ENCODE measurements around the gene ADCY2. TPM values are rescaled to one million over a fixed set of nuclear protein-coding genes. Genes with fewer than 3 reads are reported as not detected.

ADCY2 gene
- total and polyA plus RNA-seq, 9 of the 15 experiments (the other 6 are each of a cell fraction or from before 2014, with no cell fraction given) = 0.01 to 0.15 (median 0.03) TPM; not detected in 5

- in situ Hi-C loops (cut with MboI) = no loop called here
These were observed 180.2 kb downstream of the ADCY2 start for GRCh38 chr5:7576023-7576715.

DNA sequence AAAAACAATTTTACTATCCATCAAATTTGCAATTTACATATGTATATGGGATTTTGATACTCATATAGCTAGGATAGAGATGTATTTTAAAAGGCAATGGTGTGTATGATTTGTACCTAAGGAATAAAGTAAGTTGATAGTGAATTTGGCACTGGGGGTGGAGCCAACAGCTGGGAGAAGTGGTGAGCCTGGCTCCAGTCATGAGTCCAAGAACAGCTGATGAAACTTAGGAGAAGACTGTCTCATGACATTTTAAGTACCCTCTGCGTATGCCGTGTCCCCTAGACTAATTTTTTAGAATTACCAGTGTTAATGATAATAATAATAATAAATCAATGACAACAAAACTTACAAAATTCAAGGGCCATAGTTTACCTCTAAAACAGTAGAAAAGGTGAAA is 181.4 kb downstream of the ADCY2 start:
- POLR2A ChIA-PET = no interaction called here
- CTCF ChIA-PET (ENCODE audit: low intra/inter-chr PET ratio) = no interaction called here

More at GRCh38 chr5:7576023-7576715, 180.2 kb downstream of the ADCY2 start:
- Histone ChIP-seq H3K27ac (ENCODE audit: extremely low read depth, low read depth, low read length) (no peak overlapping the region), H3K9me3 (replicated peaks; ENCODE audit: control insufficient read depth, insufficient read depth, low read depth, low read length) (no peaks in the 10 kb centered on the region), H3K9me1 (ENCODE audit: control insufficient read depth, insufficient read depth, low read length) (no peaks in the 10 kb centered on the region), H3K79me2 (ENCODE audit: control insufficient read depth, insufficient read depth, low read length) (no peaks in the 10 kb centered on the region), H3K9ac (ENCODE audit: insufficient read depth in 1 of 2, low read depth in 2 of 2, low read length in 2 of 2) (no peak overlapping the region), H2AFZ (ENCODE audit: low read depth, low read length) (no peak overlapping the region), H4K20me1 (replicated peaks; ENCODE audit: control insufficient read depth, insufficient read depth, low read length) (no peaks in the 10 kb centered on the region), H3K36me3 (ENCODE audit: control insufficient read depth, insufficient read depth, low read length) (no peaks in the 10 kb centered on the region), H3K27me3 (ENCODE audit: control insufficient read depth in 2 of 2, insufficient read depth in 2 of 2, low read length in 2 of 2) (no peaks in the 10 kb centered on the region), H3K4me1 (replicated peaks in 1 of 2; ENCODE audit: control insufficient read depth in 2 of 2, insufficient read depth in 2 of 2, low read length in 2 of 2) (no peaks in the 10 kb centered on the region), H3K4me2 (ENCODE audit: insufficient read depth, low read length) (no peak overlapping the region), H3K4me3 (no peak overlapping the region)
- ChIA-PET CTCF (ENCODE audit: low intra/inter-chr PET ratio) (no interaction called here), POLR2A (no interaction called here)
- intact Hi-C loops (cut with micrococcal nuclease) = no loop called here
- DNase-seq (ENCODE audit: extremely low read depth in 1 of 4, low spot score in 3 of 4) (no peak), ATAC-seq (no peak), FAIRE-seq (no peak)
- TF ChIP-seq KLF1 (tag; IDR thresholded peaks at IDR 0.05) (no peak), HMG20A (CRISPR knock-in tag; conservative IDR thresholded peaks at IDR 0.05) (no peak), ETV5 (CRISPR knock-in tag; IDR thresholded peaks at IDR 0.05; ENCODE audit: low read depth) (no peak), ILK (tag; IDR thresholded peaks at IDR 0.05; ENCODE audit: borderline replicate concordance, low read depth) (no peak), GABPB2 (CRISPR knock-in tag; conservative IDR thresholded peaks at IDR 0.05) (no peak), ZNF224 (CRISPR knock-in tag; IDR thresholded peaks at IDR 0.05) (no peak)
- under 1% methylated on average over 7 of the region's 7 CpGs for WGBS (ENCODE audit: insufficient coverage, low coverage, missing lambda C conversion rate)
- BruUV-seq (replicated peaks) = no TSS peak

More for the DNA sequence above, 181.4 kb downstream of the ADCY2 start:
- Histone ChIP-seq H3K9me3 (replicated peaks; ENCODE audit: control insufficient read depth, insufficient read depth, low read depth, low read length) (no peaks in the 10 kb centered on the region), H3K79me2 (ENCODE audit: control insufficient read depth, insufficient read depth, low read length) (no peaks in the 10 kb centered on the region), H3K27ac (ENCODE audit: extremely low read depth, low read depth, low read length) (no peak overlapping the region), H2AFZ (ENCODE audit: low read depth, low read length) (no peak overlapping the region), H3K9ac (ENCODE audit: insufficient read depth in 1 of 2, low read depth in 2 of 2, low read length in 2 of 2) (no peak overlapping the region), H3K4me3 (no peak overlapping the region), H4K20me1 (replicated peaks; ENCODE audit: control insufficient read depth, insufficient read depth, low read length) (no peaks in the 10 kb centered on the region), H3K36me3 (ENCODE audit: control insufficient read depth, insufficient read depth, low read length) (no peaks in the 10 kb centered on the region), H3K4me2 (ENCODE audit: insufficient read depth, low read length) (no peak overlapping the region), H3K4me1 (replicated peaks in 1 of 2; ENCODE audit: control insufficient read depth in 2 of 2, insufficient read depth in 2 of 2, low read length in 2 of 2) (no peaks in the 10 kb centered on the region), H3K27me3 (ENCODE audit: control insufficient read depth in 2 of 2, insufficient read depth in 2 of 2, low read length in 2 of 2) (no peaks in the 10 kb centered on the region), H3K9me1 (ENCODE audit: control insufficient read depth, insufficient read depth, low read length) (no peaks in the 10 kb centered on the region)
- no peak for ATAC-seq
- in situ Hi-C loops (cut with MboI) (no loop called here), intact Hi-C loops (cut with micrococcal nuclease) (no loop called here)
- no peak for DNase-seq (ENCODE audit: extremely low read depth in 1 of 4, low spot score in 3 of 4)
- BruUV-seq (replicated peaks) = no TSS peak
- TF ChIP-seq, protein P1, sequence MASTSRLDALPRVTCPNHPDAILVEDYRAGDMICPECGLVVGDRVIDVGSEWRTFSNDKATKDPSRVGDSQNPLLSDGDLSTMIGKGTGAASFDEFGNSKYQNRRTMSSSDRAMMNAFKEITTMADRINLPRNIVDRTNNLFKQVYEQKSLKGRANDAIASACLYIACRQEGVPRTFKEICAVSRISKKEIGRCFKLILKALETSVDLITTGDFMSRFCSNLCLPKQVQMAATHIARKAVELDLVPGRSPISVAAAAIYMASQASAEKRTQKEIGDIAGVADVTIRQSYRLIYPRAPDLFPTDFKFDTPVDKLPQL (IDR thresholded peaks at IDR 0.05; ENCODE audit: extremely low read depth, insufficient read length) = no peak
- TF ChIP-seq ZFP91 (CRISPR knock-in tag; IDR thresholded peaks at IDR 0.05) = no peak
- no peak for TF ChIP-seq TEAD1 (CRISPR knock-in tag; IDR thresholded peaks at IDR 0.05)
- TF ChIP-seq HNRNPUL1 (IDR thresholded peaks at IDR 0.05; ENCODE audit: low read length) = no peak
- no peak for TF ChIP-seq CXXC5 (CRISPR knock-in tag; IDR thresholded peaks at IDR 0.05)
- TF ChIP-seq SMARCA5 (IDR thresholded peaks at IDR 0.05) = no peak
- no peak for TF ChIP-seq HMGN3 (IDR thresholded peaks at IDR 0.05; ENCODE audit: borderline replicate concordance, extremely low read depth, insufficient read length, low read depth, low read length)
- no peak for TF ChIP-seq NFE2 (IDR thresholded peaks at IDR 0.05; ENCODE audit: low read depth)
- TF ChIP-seq RNF2 (IDR thresholded peaks at IDR 0.05) = no peak
- TF ChIP-seq ZNF232 (CRISPR knock-in tag; IDR thresholded peaks at IDR 0.05) = no peak
- no peak for TF ChIP-seq ZNF134 (CRISPR knock-in tag; conservative IDR thresholded peaks at IDR 0.05)
- WGBS (ENCODE audit: insufficient coverage, low coverage, missing lambda C conversion rate) = 6% methylated on average over 2 of the region's 2 CpGs
- no peak for FAIRE-seq

Measured in K562 (cell line).